Measurements from ENCODE around the gene SAPCD2. TPM values are rescaled to one million over a fixed set of nuclear protein-coding genes. Genes with fewer than 3 reads are reported as not detected.

The SAPCD2 gene
- total RNA-seq, 1 experiment from 2014 or later: 69.8 TPM

DNA sequence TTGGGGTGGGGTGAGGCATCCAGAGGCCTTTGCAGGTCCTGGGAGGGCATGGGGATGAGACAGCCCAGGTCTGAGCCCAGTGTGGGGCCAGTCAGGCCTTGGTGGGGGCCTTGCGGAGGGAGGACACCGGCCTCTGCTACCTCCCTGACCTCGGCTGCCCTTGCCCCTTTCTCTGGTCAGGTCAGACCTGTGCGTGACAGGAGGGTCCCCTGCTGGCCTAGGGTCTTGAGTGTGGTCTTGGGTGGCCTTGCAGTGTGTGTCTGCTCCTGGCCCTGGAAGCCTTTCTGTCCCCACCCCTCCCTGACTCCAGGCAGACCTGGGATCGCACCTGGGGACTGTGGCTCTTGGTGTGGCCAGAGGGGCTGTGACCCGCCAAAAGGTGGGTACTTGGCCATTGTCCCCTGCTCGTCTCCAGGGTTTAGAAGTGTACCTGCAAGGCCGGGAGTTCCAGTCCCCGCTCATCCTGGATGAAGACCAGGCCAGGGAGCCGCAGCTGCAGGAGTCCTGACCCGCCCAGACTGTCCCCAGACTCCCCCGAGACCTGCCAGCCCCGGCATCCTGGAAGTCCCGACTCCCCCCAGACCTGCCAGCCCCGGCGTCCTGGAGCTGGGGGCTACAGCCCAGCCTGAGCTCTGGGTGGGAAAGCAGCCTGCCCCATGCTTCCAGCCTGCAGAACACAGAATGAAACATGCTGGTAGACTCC, 12.0 kb upstream of the SAPCD2 start:
- DNase-seq (ENCODE audit: low read depth): no peak

DNA sequence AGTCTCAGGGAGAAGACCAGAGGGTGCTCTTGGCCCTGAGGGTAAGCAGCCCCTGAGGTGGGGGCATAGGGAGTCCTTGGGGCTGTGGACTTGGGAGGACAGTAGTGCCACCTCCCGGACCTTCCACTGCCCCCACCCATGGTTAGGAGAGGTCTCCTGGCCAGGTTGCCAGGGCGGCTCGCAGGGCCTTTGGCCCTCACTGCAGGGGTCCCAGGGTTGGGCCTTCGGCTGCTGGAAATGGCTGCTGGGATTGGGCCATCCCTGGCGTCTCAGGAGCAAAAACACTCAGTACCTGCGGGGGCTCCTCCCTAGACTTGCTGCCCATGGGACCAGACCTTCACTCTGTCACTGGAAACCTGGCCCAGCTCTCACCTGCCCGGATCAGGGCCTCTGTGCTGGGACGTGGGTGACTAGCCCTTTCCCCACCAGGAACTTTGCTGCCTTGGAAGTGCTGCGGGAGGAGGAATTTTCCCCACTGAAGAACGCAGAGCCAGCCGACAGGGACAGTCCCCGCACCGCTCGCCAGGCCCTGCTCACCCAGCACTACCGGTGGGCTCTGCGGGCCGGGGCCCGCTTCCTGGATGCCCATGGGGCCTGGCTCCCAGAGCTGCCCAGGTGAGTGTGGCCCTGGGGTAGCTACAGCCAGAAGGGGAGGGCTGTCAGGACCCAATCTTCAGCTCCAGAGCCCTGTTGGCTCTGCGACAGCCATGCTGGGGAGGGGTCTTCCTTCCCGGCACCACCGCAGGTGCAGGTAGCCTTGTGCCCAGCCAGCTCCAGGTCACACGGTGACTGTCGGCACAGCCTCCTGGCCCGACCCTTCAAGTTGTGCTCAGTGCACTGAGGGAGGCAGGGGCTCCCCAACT, 10.1 kb upstream of the SAPCD2 start:
- DNase-seq (ENCODE audit: low read depth): no peak

DNA sequence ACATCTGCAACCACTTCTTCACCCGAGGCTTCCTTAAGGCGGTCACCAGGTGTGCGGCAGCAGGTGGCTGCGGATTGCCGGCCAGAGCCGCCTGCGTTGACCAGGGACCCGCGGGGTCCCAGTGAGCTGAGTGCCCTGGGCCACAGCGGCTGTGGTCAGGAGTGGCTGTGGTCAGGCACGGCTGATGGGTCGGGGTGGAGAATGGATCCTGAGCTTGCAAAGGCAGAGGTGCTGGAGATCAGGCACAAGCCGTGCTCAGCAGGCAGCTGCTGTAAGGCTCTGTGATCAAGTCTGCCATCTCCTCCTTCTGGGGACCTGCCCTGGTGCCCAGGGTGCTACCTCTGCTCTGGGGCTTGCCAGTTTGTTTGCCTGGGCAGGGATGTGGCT, 9.0 kb upstream of the SAPCD2 start:
- DNase-seq (ENCODE audit: low read depth): no peak

DNA sequence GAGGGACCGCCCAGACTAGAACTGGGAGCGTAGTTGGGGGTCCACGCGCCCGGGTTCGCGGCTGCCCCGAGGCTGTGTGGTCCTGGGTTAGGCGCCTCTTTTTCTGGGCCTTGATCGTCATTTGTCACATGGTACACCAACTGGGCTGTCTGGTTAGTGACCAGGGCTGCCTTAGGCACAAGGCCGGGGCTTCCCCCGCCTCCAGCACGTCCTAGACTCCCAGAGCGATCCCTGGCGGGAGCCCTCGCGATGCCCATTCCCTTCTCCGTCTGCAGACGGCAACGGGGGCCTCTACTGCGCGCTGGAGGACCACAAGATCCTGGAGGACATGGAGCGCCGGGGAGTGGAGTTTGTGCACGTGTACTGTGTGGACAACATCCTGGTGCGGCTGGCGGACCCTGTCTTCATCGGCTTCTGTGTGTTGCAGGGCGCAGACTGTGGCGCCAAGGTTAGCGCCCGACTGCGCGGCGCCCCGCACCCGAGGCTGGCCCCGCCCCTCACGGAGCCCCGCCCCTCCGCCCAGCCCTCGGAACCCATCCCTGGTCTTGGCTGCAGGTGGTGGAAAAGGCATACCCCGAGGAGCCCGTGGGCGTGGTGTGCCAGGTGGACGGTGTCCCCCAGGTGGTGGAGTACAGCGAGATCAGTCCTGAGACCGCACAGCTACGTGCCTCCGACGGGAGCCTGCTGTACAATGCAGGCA, 8.5 kb upstream of the SAPCD2 start:
- DNase-seq (ENCODE audit: low read depth): no peak

DNA sequence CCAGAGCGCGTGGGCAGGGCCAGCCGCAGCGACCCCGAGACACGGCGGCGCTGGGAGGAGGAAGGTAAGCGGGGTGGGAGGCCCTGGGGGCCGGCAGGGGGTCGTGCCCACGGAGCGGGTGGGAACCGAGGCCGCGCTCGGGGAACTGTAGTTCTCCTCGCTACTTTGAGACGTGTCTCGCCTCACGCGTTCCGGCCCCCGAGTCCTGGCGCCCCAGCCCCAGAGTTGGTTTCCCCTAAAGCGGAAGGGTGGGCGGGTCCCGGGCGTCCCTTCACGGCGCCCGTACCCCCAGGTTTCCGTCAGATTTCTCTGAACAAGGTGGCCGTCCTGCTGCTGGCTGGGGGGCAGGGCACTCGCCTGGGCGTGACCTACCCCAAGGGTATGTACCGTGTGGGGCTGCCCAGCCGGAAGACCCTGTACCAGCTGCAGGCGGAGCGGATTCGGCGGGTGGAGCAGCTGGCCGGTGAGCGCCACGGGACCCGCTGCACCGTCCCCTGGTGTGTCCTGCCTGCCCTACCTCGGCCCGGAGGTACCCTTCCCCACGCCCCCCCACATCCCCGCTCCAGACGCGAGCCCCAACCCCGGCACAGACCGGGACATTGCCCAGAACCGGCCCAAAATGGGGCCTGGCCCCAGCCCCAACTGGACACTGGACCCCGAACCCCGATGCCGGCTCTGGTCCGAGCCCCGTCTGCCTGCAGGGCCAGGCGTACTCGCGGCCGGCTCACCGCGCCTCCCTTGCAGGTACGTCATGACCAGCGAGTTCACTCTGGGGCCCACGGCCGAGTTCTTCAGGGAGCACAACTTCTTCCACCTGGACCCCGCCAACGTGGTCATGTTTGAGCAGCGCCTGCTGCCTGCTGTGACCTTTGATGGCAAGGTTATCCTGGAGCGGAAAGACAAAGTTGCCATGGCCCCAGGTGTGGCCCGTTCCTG, 7.7 kb upstream of the SAPCD2 start:
- no peak for DNase-seq (ENCODE audit: low read depth)

DNA sequence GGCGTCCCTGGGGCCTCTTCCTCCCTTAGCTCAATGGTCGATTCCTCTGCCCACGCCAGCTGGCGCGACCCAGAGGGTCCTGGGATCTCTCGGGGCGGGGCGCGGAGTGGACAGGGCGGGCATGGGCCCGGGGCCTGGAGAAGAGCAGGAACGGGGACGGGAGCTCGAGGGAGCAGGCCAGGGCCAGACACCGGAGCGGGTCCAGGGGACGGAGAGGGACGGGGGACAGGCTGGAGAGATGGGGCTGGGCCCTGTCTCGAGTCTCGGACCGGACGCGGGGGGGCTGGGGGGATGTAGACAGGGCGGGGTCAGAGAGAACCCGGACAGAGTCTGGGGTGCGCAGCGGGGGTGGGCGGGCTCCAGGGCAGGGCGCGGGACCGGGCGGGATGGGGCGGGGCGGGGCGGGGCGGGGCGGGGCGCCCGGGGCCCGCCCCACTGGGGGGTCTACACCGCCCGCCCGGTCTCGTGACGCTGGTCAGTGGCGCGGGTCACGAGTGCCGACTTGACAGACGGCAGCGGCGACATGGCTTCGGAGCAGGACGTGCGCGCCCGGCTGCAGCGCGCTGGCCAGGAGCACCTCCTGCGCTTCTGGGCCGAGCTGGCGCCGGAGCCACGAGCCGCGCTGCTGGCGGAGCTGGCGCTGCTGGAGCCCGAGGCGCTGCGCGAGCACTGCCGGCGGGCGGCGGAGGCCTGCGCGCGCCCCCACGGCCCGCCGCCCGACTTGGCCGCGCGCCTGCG, 6.8 kb upstream of the SAPCD2 start, which contains the start of gene UAP1L1:
Gene UAP1L1 (plus strand): TSS at position 508 of the 738 bp plus-strand sequence. CDS start 16 bp downstream, at position 524.
- DNase-seq (ENCODE audit: low read depth): peak; percentile 76

DNA sequence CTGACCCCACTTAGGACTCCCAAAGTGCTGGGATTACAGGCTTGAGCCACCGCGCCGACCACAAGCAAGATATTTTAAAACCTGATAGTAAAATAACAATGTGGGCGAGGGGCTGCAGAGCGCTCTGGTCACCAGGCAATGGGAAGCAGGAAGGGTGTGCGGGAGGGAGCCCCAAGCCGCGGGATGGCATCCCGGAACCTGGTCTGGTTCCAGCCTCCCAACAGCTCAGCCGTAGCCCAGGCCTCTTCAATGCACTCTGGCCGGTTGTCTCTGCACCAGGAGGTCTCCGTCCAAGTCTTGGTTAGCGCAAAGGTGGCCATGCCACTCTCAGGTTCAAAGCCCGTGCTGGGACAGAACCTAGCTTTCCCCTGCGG, 6.3 kb upstream of the SAPCD2 start:
- DNase-seq (ENCODE audit: low read depth): no peak

DNA sequence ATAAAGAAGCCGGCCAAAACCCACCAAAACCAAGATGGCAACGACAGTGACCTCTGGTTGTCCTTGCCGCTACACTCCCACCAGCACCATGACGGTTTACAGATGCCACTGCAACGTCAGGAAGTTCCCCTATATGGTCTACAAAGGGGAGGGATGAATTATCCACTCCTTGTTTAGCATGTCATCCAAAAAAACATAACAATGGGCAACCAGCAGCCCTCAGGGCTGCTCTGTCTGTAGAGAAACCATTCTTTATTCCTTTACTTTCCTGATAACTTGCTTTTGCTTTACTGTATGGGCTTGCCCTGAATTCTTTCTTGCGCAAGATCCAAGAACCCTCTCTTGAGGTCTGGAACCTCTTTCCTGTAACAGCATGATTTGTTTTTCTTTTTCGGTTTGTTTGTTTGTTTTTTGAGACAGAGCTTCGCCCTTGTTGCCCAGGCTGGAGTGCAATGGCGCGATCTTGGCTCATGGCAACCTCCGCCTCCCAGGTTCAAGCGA, 5.0 kb upstream of the SAPCD2 start:
- no peak for DNase-seq (ENCODE audit: low read depth)

DNA sequence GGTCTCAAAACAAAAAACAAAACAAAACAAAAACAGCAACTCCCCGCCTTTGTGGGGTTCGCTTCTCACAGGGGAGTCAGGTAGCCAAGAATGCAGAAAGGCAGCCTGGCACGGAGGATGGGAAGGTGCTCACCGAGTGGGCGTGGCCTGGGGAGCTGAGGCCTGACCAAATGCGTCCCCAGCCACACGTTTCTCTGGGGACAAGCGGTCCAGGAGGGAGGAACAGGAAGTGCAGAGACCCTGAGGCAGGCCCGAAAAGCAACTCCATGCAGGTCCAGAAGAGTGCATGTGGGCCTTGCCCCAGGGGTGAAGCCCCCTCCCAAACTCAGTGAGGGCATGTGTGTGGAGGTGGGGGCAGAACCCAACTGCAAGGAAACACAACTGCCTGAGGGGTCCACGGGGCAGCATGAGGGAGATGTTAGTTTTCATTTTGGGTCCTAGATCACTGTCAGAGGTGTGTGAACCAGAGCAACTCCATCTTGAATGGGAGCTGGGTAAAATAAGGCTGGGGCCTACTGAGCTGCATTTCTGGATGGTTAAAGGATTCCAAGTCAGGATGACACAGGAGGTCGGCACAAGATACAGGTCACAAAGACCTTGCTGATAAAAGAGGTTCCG, 4.4 kb upstream of the SAPCD2 start:
- DNase-seq (ENCODE audit: low read depth): no peak

DNA sequence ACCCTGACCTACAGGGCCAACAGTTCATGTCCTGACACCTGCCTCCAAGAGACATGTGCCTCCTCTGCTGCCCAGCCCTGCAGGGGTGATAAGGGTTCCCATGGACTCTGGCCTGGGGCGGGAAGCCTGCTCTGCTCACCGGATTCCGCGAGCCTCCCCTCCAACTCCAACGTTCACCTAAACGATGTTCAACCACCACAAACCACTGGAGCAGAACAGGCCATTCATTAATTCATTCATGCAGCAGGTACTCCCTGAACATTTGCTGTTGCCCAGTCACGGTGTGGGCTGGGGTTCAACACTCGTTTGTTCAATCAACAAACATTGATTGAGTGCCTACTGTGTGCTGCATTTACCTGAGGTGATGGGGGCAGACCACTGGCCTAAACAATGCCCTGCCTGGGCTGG, 3.6 kb upstream of the SAPCD2 start:
- DNase-seq (ENCODE audit: low read depth): no peak

DNA sequence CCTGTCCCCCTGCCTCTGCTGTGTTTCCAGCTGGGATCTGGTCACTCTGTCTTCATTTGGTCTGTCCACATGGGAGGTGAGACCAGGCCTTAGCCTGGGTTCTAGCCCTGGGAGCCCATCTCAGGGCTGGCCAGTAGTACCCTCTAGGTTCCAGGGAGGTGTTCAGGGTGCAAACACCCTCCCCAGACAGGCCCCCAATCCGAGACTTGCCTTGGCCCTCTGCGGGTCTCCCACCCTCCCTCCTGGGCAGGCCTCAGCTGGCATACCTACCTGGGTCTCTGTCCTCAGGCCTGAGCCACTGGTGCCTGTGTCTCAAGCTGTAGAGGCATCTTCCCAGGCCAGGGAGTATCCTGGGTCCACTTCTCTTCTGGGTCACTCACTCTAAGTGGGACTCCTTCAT, 925 bp upstream of the SAPCD2 start:
- no peak for DNase-seq (ENCODE audit: low read depth)

DNA sequence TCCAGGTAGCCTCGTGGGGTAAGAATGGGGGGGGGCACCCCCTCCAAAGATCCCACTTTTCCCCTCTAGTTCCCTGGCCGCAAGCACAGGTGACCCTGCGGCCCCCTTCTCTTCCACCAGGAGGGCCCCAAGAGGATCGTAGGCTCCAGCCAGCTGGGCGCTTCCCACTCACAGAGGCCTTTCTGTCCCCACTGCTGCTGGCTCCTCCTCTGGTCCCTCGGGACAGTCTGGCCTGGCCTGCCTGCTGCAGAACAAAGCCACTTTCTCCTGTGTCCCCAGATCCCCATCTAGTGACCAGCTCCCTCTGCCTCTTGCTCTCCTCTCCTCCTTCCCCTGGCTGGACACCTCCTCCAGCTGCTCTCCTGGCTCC, 534 bp upstream of the SAPCD2 start:
- DNase-seq (ENCODE audit: low read depth): no peak

DNA sequence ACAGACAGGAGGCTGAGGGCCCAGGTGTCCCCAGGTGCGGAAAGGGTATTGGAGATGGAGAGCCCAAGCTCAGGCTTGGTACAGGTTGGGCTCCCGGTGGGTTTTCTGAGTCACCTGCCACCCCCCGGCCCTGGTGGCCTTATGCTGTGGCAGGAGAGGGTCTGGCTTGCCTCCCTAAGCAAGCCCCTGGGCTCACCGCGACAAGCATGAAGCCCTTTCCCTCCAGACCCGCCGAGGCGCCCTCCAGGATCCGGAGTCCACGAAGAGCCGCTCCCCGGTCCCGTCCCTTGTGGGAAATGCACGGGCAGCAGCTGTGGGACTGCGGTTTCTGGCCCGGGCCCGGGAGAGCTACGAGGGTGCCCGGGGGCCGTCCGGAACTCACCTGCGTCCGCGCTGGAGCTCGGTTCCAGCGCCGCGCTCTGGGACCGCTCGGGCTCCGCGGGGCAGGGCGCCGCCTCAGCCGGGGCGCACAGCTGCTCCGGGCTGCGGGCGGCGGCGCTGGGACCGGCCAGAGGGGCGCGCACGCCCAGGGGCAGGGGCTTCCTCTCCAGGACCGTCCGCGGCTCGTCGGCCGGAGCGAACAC, 757 bp downstream of the SAPCD2 start:
- no peak for DNase-seq (ENCODE audit: low read depth)

DNA sequence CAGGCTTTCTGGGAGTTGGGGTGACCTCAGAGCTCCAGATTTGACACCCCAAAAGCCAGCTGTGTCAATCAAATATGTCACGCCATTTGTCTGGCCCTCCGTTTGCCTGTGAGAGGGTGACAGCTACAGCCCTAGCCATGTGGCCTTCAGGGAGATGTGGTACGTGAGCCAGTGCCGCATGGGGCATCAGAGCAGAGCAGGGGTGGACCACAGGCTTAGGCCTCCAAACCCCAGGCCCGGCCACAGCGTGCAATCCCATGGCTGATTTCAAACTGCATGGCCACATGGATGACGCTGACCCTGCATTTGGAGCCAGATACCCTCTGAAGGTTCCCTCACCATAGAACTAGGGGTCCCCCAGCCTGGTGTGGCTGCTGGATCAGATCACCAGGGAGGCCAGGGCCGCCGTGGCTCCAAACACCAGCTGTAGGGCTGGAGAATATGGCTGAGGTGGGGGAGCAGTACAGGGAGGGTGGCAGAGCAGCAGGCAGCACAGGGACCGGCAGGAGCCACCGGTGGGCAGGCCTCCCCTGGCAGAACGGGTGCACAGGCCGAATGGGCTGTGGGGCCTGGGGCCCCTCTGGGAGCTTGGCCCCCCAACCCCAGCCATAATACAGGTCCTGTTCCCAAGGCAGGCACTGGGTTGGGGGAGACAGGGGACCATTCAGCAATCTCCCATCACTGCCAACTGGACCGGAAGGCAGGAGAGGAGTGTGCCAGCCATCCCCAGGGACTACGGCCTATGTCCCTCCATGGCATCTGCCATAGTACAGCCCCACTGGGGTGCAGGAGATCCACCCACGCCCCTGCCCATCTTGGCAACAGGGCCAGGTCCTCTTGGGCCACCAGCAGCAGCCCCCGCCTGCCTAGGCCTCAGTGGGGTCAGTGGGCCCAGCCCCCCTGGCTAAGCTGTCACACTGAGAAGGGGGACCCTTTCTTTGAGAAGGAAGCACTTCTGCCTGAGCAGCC, 1.5 kb downstream of the SAPCD2 start:
- no peak for DNase-seq (ENCODE audit: low read depth)

DNA sequence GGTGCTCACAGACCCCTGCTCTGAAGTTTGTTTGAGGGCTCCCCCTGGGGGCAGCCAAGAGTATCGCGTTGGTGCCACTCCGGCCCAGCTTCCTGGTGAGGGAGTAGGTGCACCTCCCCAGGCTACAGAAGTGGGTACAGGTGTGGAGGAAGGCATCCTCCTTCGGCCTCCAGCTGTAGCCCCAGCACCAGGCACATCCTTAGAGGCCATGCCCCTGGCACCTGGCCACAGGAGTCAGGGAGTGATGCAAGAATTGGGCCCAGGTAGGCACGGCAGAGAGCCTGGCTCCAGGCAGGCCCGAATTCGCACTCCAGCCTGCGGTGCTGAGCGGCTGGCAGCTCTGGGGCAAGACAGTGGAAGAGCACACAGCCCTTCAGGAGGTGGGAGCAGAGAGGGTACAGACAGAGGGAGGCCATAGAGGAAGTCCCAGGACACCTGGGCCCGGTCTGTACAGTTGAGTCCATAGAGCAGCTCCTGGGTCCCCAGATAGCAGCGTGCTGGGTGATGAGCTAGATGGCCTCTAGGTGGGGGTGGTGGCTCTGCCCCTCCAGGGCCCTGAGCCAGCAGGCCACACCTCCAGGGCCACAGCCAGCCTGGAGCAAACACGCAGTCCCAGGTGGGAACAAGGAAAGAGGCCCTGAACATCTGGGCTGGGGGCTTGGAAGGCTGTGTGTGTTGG, 2.4 kb downstream of the SAPCD2 start:
- DNase-seq (ENCODE audit: low read depth): peak; percentile 82

DNA sequence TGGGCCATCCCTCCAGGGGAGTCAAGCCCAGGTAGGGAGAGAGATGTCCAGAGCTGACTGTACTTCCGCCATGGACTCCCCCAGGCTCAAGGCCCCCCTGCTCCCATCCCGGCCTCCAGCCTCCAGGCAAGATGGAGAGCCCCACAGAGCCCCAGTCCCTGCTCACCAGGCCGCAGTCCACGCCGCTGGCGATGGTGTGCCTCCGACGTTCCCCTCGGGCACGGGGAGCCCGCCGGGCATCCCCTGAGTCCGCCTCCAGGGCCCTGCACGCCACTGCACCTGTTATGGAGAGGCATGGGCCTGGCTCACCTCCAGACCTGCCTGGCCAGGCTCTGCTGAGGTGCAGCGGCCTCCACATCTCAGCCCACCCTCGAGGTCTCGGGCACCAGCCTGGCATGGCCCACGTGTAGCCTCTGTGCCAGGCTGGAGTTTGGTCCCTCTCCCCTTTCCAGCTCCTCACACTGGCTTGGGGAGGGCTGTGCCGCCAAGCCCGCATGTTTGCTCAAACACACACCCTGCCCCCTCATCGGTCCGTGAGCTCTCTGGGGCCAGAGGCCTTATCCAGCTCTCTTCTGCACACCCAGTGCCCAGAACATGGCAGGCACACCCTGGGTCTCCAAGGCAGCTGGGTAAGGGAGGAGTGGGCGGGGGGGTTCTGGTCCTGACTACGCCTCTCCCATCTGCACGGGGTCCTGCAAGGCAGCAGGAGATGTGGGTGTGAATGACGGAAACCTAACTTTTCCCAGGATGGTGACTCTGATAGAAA, 4.1 kb downstream of the SAPCD2 start:
- DNase-seq (ENCODE audit: low read depth): no peak

DNA sequence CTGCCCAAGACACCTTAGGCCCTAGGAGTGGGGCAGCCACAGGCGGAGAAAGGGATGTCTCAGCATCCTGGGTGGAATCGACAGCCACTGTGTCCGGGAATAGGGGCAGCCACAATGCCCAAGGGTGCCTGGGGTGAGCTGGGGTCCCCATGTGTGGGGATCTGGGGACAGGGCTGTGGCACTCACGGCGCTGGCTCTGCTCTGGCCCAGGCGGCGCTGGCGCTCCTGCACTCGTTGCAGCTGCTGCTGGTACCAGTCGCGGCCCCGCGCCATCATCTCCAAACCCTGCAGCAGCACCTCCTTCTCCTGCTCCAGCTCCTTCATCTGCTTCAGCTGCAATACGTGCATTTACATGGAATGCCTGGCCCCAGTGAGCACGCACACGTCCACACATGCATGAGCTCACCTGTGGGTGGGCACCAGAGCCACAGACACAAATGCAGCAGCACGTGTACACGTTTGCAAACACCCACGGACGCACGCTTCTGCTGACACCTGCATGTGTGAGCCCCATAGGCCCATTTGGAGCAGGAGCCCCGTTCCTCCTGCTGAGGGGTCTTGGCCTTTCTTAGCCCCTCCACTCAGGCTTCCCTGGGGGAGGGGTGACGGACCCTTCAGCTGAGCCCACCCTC, 4.9 kb downstream of the SAPCD2 start:
- no peak for DNase-seq (ENCODE audit: low read depth)

All from Daoy (cell line).